Tibial nerve (tissue), 4 donors: ENCODE data around the gene ICE2. TPM values are rescaled to one million over a fixed set of nuclear protein-coding genes. Genes with fewer than 3 reads are reported as not detected.

Source experiments
- DNase-seq, 2 donors: peaks; one replicate each; pipeline ENCODE4 v3.0.0-alpha.2; 2019; ENCODE audit warnings: low spot score in 2 of 2
- H3K27ac ChIP-seq, 4 donors: fragments of 200-600 bp; sonication (generic) in 3 of 4; one replicate each; pipeline ENCODE4 v1.5.1; 2017 to 2019; ENCODE audit warnings: mild to moderate bottlenecking in 1 of 4
- H3K27me3 ChIP-seq, 2 donors: fragments of 200-600 bp; sonication (generic) in 1 of 2; one replicate each; pipeline versions ENCODE4 v1.5.1 to v1.6.0; 2017 to 2019
- H3K36me3 ChIP-seq, 3 donors: fragments of 200-600 bp; sonication (generic); one replicate each; pipeline ENCODE4 v1.5.1; 2018 to 2019
- H3K4me1 ChIP-seq, 4 donors: fragments of 200-600 bp; sonication (generic) in 3 of 4; one replicate each; pipeline ENCODE4 v1.5.1; 2017 to 2019
- H3K4me3 ChIP-seq, 4 donors: fragments of 200-600 bp; sonication (generic) in 3 of 4; one replicate each; pipeline ENCODE4 v1.5.1; 2017 to 2019; ENCODE audit warnings: mild to moderate bottlenecking in 1 of 4, moderate library complexity in 1 of 4
- H3K9me3 ChIP-seq, 4 donors: fragments of 200-600 bp; sonication (generic) in 3 of 4; one replicate each; pipeline ENCODE4 v1.5.1; 2017 to 2019
- EP300 ChIP-seq, 2 donors: sonication (generic); formaldehyde crosslinking; IDR thresholded peaks; one replicate each; pipeline ENCODE4 v1.6.1; 2017; ENCODE audit warnings: antibody characterized with exemption in 2 of 2, mild to moderate bottlenecking in 1 of 2
- POLR2A ChIP-seq, 2 donors: fragments of 450-650 bp; IDR thresholded peaks; one replicate each; pipeline ENCODE4 v1.6.1; 2017; ENCODE audit warnings: antibody characterized with exemption in 2 of 2, mild to moderate bottlenecking in 2 of 2, moderate library complexity in 2 of 2
- WGBS, 2 donors: methylation state at CpG; one replicate each; pipeline ENCODE4 v1.1.5; 2018; 5-methylcytosine and 5-hydroxymethylcytosine counted together
- total RNA-seq, 4 donors: library from RNA; depleted of rRNA; stranded (reverse); fragments of >200 nt; gene quantifications; one replicate each; pipeline ENCODE4 v1.1.0, GENCODE V29; 2016
- TF ChIP-seq, protein P1 (sequence below), 5 experiments: fragments of 200-600 bp in 3 of 5; fragments of 450-650 bp in 2 of 5; sonication (generic) in 3 of 5; IDR thresholded peaks; one replicate each; pipeline ENCODE4 v1.5.1; 2016 to 2019; ENCODE audit warnings: antibody characterized with exemption in 5 of 5, mild to moderate bottlenecking in 3 of 5, moderate library complexity in 2 of 5

The ICE2 gene
- total RNA-seq, 4 donors from 2014 or later: 23.9 to 44.1 (median 26.0) TPM

DNA sequence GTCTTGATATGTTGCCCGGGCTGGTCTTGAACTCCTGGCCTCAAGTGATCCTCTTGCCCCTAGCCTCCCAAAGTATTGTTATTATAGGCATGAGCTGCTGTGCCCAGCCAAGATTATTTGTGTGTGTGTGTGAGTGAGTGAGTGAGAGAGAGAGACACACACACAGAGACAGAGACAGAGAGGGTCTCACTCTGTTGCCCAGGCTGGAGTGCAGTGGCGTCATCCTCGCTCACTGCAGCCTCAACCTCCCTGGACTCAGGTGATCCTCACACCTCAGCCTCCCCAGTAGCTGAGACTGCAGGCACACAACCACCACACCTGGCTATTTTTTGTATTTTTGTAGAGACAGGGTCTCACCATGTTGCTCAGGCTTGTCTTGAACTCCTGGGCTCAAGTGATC, 5.8 kb downstream of the ICE2 start:
- no peaks in the 10 kb centered on the region for H3K27me3 ChIP-seq
- no peak overlapping the region for H3K27ac ChIP-seq
- TF ChIP-seq EP300 (IDR thresholded peaks at IDR 0.05): no peak
- TF ChIP-seq POLR2A (IDR thresholded peaks at IDR 0.05): no peak
- TF ChIP-seq, protein P1, sequence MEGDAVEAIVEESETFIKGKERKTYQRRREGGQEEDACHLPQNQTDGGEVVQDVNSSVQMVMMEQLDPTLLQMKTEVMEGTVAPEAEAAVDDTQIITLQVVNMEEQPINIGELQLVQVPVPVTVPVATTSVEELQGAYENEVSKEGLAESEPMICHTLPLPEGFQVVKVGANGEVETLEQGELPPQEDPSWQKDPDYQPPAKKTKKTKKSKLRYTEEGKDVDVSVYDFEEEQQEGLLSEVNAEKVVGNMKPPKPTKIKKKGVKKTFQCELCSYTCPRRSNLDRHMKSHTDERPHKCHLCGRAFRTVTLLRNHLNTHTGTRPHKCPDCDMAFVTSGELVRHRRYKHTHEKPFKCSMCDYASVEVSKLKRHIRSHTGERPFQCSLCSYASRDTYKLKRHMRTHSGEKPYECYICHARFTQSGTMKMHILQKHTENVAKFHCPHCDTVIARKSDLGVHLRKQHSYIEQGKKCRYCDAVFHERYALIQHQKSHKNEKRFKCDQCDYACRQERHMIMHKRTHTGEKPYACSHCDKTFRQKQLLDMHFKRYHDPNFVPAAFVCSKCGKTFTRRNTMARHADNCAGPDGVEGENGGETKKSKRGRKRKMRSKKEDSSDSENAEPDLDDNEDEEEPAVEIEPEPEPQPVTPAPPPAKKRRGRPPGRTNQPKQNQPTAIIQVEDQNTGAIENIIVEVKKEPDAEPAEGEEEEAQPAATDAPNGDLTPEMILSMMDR (IDR thresholded peaks at IDR 0.05): no peak
- H3K4me3 ChIP-seq: no peak overlapping the region
- H3K36me3 ChIP-seq: peaks cover 0 to 42% (median 0%) of the 10 kb centered on the region in 3 donors
- no peaks in the 10 kb centered on the region for H3K9me3 ChIP-seq
- H3K4me1 ChIP-seq: peaks cover 4 to 53% (median 10%) of the 10 kb centered on the region in 4 donors
- DNase-seq: no peak
- 85 to 86% methylated on average over 3 of the region's 3 CpGs for WGBS, 2 donors

DNA sequence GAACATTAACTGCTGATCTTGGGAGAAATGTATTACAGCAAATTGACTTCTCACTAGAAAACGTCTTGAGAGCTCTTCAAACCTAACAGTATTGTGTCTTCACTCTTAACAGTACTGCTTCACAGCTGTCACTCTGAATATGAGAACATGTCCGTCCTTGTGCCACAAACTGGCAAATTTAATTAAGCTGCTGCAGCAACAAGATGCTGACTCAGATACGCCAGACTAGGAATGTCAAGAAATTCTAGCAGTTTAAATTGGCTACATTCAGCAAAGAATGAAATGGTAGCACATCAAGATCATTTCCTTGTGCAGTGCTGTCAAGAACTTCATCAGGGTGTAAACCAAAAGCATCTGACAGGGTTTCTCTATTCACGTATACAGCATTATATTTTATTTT, 7.6 kb downstream of the ICE2 start:
- no peak for DNase-seq
- Histone ChIP-seq H3K27me3 (no peaks in the 10 kb centered on the region), H3K27ac (no peak overlapping the region), H3K4me1 (peaks cover 0 to 35% (median 0%) of the 10 kb centered on the region in 4 donors), H3K9me3 (no peaks in the 10 kb centered on the region), H3K36me3 (peaks cover 0 to 60% (median 0%) of the 10 kb centered on the region in 3 donors), H3K4me3 (no peak overlapping the region)
- TF ChIP-seq EP300 (IDR thresholded peaks at IDR 0.05) (no peak), POLR2A (IDR thresholded peaks at IDR 0.05) (no peak)
- TF ChIP-seq, protein P1 (IDR thresholded peaks at IDR 0.05): no peak
- WGBS, 2 donors: 63 to 67% methylated on average over 4 of the region's 4 CpGs

DNA sequence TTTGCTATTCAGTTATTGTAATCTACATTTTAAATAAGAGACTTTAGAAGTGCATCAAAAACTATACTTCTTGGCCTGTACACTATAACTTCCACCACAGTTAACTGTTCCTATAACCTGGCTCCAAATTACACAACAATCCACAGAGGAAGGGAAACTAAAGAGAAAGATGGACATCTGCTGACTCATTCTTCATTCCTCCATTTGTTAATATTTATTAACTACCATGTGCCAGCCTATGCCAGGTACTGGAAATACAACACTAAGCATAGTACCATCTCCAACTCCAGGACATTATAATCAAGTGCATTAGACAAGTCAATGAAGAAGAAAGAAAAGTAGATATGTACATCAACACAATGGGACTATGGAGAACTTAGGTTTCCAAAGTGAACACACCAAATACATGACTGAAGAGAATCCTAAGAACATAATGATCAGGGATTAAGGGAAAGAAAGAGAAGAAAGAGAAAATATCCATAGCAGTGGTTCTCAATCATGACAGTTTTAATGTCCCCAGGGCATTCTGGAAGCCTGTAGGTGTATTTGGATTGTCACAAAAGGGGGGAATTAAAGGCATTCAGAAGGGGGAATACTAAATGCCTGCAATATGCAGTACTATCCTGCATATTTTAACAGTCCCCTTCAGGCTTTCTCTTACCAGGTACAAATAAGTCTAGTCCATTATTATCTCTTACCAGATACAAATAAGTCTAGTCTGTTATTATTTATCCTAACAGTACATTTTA, 8.9 kb downstream of the ICE2 start:
- Histone ChIP-seq H3K4me1 (peaks cover 0 to 23% (median 0%) of the 10 kb centered on the region in 4 donors), H3K36me3 (peaks cover 0 to 68% (median 0%) of the 10 kb centered on the region in 3 donors), H3K27me3 (no peaks in the 10 kb centered on the region), H3K9me3 (no peaks in the 10 kb centered on the region), H3K4me3 (no peak overlapping the region), H3K27ac (no peak overlapping the region)
- DNase-seq: no peak
- TF ChIP-seq POLR2A (IDR thresholded peaks at IDR 0.05): no peak
- no peak for TF ChIP-seq EP300 (IDR thresholded peaks at IDR 0.05)
- TF ChIP-seq, protein P1 (IDR thresholded peaks at IDR 0.05): no peak

DNA sequence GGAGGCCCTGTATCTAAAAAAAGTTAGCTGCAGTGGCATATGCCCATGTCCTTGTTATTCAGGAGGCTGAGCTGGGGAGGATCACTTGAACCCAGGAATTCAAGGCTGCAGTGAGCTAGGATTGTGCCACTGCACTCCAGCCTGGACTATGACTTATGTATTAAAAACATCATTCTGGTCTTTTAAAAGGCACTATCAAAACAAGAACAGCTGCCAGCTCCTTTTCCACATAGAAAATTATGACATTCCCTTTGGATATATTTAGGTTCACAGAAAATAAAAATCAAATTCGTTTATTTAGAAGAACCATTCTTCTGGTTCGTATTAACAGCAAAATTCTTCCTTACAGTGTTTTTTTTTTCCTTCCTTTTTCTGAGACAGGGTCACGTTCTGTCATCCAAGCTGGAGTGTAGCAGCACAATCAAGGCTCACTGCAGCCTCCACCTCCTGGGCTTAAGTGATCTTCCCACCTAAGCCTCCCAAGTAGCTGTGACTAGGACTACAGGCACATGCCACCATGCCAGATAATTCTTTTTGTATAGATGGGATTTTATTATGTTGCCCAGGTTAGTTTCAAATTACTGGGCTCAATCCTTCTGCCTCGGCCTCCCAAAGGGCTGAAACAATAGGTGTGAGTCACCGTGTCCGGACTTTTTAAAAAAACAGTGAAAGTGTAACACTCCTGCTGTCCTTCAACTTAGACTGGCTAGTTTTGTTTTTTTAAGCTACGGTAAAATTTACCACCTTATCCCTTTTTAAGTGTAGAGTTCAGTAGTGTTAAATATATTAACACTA, 13.9 kb downstream of the ICE2 start:
- no peak overlapping the region for H3K4me3 ChIP-seq
- TF ChIP-seq, protein P1 (IDR thresholded peaks at IDR 0.05): no peak
- TF ChIP-seq POLR2A (IDR thresholded peaks at IDR 0.05) (no peak), EP300 (IDR thresholded peaks at IDR 0.05) (no peak)
- H3K4me1 ChIP-seq: peaks cover 0 to 4% (median 0%) of the 10 kb centered on the region in 4 donors
- no peak for DNase-seq
- peaks cover 0 to 64% (median 0%) of the 10 kb centered on the region in 3 donors for H3K36me3 ChIP-seq
- no peaks in the 10 kb centered on the region for H3K9me3 ChIP-seq
- 68 to 69% methylated on average over 7 of the region's 7 CpGs for WGBS, 2 donors
- H3K27me3 ChIP-seq: no peaks in the 10 kb centered on the region
- no peak overlapping the region for H3K27ac ChIP-seq

DNA sequence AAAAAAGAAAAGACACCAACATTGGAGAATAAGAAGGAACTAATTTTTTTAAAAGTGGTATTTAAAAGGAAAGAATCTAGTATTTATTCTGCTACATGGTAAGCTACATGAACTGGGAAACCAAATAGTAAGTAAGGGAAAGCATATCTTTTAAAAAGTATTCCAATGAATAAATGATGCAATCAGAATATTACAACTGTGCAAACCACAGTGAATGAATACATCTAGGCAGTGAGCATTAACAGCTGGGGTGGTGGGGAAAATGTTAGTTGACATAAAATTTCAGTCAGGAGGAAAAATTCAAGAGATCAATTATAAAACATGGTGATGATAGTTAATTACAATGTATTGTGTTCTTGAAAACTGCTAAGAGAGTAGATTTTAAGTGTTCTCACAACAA, 16.9 kb downstream of the ICE2 start:
- H3K4me1 ChIP-seq: no peaks in the 10 kb centered on the region
- no peak for DNase-seq
- no peaks in the 10 kb centered on the region for H3K27me3 ChIP-seq
- no peaks in the 10 kb centered on the region for H3K9me3 ChIP-seq
- no peak overlapping the region for H3K4me3 ChIP-seq
- H3K36me3 ChIP-seq: peaks cover 0 to 43% (median 0%) of the 10 kb centered on the region in 3 donors
- no peak overlapping the region for H3K27ac ChIP-seq
- no peak for TF ChIP-seq POLR2A (IDR thresholded peaks at IDR 0.05)
- TF ChIP-seq EP300 (IDR thresholded peaks at IDR 0.05): no peak
- TF ChIP-seq, protein P1 (IDR thresholded peaks at IDR 0.05): no peak
